Tibial artery (tissue), 4 donors: ENCODE measurements around the gene FBXL5.

Experiments used
- DNase-seq, 2 donors: peaks; one replicate each; pipeline ENCODE4 v3.0.0-alpha.2; 2019
- H3K27ac ChIP-seq, 2 donors: fragments of 200-600 bp; sonication (generic) in 1 of 2; 1 replicate in 1 of 2; 2 replicates in 1 of 2; pipeline ENCODE4 v1.5.1; 2018 to 2019; ENCODE audit warnings: mild to moderate bottlenecking in 1 of 2
- H3K27me3 ChIP-seq, 2 donors: fragments of 200-600 bp; sonication (generic) in 1 of 2; one replicate each; pipeline versions ENCODE4 v1.5.1 to v1.6.0; 2016 to 2019
- H3K36me3 ChIP-seq, 3 donors: fragments of 200-600 bp; sonication (generic) in 2 of 3; one replicate each; pipeline ENCODE4 v1.5.1; 2016 to 2019; ENCODE audit warnings: mild to moderate bottlenecking in 2 of 3
- H3K4me1 ChIP-seq, 4 donors: fragments of 200-600 bp; sonication (generic) in 2 of 4; 1 replicate in 3 of 4; 2 replicates in 1 of 4; pipeline ENCODE4 v1.5.1; 2016 to 2019
- H3K4me3 ChIP-seq, 2 donors: fragments of 200-600 bp; sonication (generic) in 1 of 2; 1 replicate in 1 of 2; 2 replicates in 1 of 2; pipeline ENCODE4 v1.5.1; 2018 to 2019; ENCODE audit warnings: mild to moderate bottlenecking in 2 of 2
- H3K9me3 ChIP-seq, 3 donors: fragments of 200-600 bp; sonication (generic) in 1 of 3; one replicate each; pipeline ENCODE4 v1.5.1; 2016 to 2019
- CTCF ChIP-seq, 2 experiments: fragments of 200-600 bp in 1 of 2; fragments of 450-650 bp in 1 of 2; IDR thresholded peaks; one replicate each; pipeline ENCODE4 v1.5.1; 2017 to 2019; ENCODE audit warnings: antibody characterized with exemption in 2 of 2, mild to moderate bottlenecking in 1 of 2, moderate library complexity in 1 of 2
- intact Hi-C: fragments of 100-400 bp; cut with DNase I; formaldehyde crosslinking; loops from one replicate; pipeline ENCODE4 v1.15.0; 2023; ENCODE audit warnings: low total_unique reads

The FBXL5 gene

GRCh38 chr4:15558561-15558960, 96.6 kb downstream of the FBXL5 start:
- H3K9me3 ChIP-seq = no peaks in the 10 kb centered on the region
- no peak for DNase-seq
- peaks cover 0 to 4% (median 0%) of the 10 kb centered on the region in 4 donors for H3K4me1 ChIP-seq
- intact Hi-C loops = no loop called here
- H3K27me3 ChIP-seq = no peaks in the 10 kb centered on the region
- H3K36me3 ChIP-seq = peaks cover 34 to 75% (median 70%) of the 10 kb centered on the region in 3 donors
- no peak overlapping the region for H3K4me3 ChIP-seq
- no peak for TF ChIP-seq CTCF (IDR thresholded peaks at IDR 0.05)
- no peak overlapping the region for H3K27ac ChIP-seq

GRCh38 chr4:15557786-15558550, 97.2 kb downstream of the FBXL5 start:
- Histone ChIP-seq H3K4me3 (no peak overlapping the region), H3K27ac (no peak overlapping the region), H3K9me3 (no peaks in the 10 kb centered on the region), H3K27me3 (no peaks in the 10 kb centered on the region), H3K36me3 (peaks cover 34 to 75% (median 71%) of the 10 kb centered on the region in 3 donors), H3K4me1 (peaks cover 0 to 4% (median 0%) of the 10 kb centered on the region in 4 donors)
- DNase-seq = no peak
- TF ChIP-seq CTCF (IDR thresholded peaks at IDR 0.05) = no peak
- intact Hi-C loops = no loop called here

GRCh38 chr4:15556511-15557092, 98.6 kb downstream of the FBXL5 start:
- H3K36me3 ChIP-seq = peaks cover 27 to 73% (median 70%) of the 10 kb centered on the region in 3 donors
- TF ChIP-seq CTCF (IDR thresholded peaks at IDR 0.05) = no peak
- intact Hi-C loops = no loop called here
- no peaks in the 10 kb centered on the region for H3K9me3 ChIP-seq
- no peak for DNase-seq
- no peak overlapping the region for H3K4me3 ChIP-seq
- H3K4me1 ChIP-seq = no peaks in the 10 kb centered on the region
- H3K27ac ChIP-seq = no peak overlapping the region
- H3K27me3 ChIP-seq = no peaks in the 10 kb centered on the region
